ENCODE measurements around the gene PPP1R2C.

DNA sequence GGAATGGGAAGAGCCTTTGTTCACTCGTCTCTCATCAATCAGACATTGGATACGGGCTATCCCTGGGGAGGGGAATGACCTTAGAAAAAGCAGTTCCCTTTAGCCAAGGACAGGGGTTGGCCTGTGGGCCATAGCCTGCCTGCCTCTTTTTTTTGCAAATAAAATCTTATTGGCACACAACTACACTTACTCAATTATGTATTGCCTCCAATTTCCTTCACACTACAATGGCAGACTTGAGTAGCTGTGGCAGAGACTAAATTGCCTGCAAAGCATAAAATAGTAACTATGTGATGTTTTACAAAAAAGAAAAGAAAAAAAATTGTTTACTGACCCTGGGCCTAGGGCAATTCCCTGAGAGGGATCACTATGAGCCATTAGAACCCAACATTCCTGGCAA, 23.4 kb downstream of the PPP1R2C start:
- TF ChIP-seq, protein P1, sequence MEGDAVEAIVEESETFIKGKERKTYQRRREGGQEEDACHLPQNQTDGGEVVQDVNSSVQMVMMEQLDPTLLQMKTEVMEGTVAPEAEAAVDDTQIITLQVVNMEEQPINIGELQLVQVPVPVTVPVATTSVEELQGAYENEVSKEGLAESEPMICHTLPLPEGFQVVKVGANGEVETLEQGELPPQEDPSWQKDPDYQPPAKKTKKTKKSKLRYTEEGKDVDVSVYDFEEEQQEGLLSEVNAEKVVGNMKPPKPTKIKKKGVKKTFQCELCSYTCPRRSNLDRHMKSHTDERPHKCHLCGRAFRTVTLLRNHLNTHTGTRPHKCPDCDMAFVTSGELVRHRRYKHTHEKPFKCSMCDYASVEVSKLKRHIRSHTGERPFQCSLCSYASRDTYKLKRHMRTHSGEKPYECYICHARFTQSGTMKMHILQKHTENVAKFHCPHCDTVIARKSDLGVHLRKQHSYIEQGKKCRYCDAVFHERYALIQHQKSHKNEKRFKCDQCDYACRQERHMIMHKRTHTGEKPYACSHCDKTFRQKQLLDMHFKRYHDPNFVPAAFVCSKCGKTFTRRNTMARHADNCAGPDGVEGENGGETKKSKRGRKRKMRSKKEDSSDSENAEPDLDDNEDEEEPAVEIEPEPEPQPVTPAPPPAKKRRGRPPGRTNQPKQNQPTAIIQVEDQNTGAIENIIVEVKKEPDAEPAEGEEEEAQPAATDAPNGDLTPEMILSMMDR (IDR thresholded peaks at IDR 0.05): no peak
- no peak for TF ChIP-seq POLR2A (IDR thresholded peaks at IDR 0.05)

Data from adrenal gland (tissue), 5 donors.